Erythroblast (primary cell): ENCODE data around the gene TELO2.

ENCODE experiments used
- DNase-seq, 2 experiments: peaks; one replicate each; lab custom pipeline; 2025; lab: John Stamatoyannopoulos, UW
- GATA1 ChIP-seq: IDR thresholded peaks from 2 replicates; pipeline ENCODE4 v1.6.1; 2011; ENCODE audit warnings: low read depth, mild to moderate bottlenecking, control low read depth, low read length, moderate library complexity
- POLR2A ChIP-seq: IDR thresholded peaks from 2 replicates; pipeline ENCODE4 v1.6.1; 2011; ENCODE audit warnings: mild to moderate bottlenecking, low read length

Gene TELO2

GRCh38 chr16:1519831-1520230 lies 26.7 kb downstream of the TELO2 start:
- DNase-seq: no peak
- TF ChIP-seq POLR2A: no peak
- no peak for TF ChIP-seq GATA1

GRCh38 chr16:1520461-1520860 lies 27.3 kb downstream of the TELO2 start:
- TF ChIP-seq POLR2A: no peak
- no peak for TF ChIP-seq GATA1
- no peak for DNase-seq

GRCh38 chr16:1523581-1524245 lies 30.6 kb downstream of the TELO2 start:
- DNase-seq: no peak
- TF ChIP-seq POLR2A: no peak
- no peak for TF ChIP-seq GATA1

- no peak for DNase-seq
- TF ChIP-seq GATA1 (no peak), POLR2A (no peak)
Observed at GRCh38 chr16:1524366-1524765, 31.2 kb downstream of the TELO2 start.

- TF ChIP-seq GATA1 (no peak), POLR2A (no peak)
- DNase-seq: no peak
Observed at GRCh38 chr16:1525871-1526607, 32.9 kb downstream of the TELO2 start.

GRCh38 chr16:1526608-1527555 lies 33.7 kb downstream of the TELO2 start:
- DNase-seq: no peak
- TF ChIP-seq GATA1 (no peak), POLR2A (no peak)

GRCh38 chr16:1527836-1528811 lies 35.0 kb downstream of the TELO2 start:
- DNase-seq: peak; percentile 53 to 74
- TF ChIP-seq GATA1 (no peak), POLR2A (no peak)

- no peak for TF ChIP-seq GATA1
- no peak for DNase-seq
Observed at GRCh38 chr16:1528921-1529537, 35.9 kb downstream of the TELO2 start.

- TF ChIP-seq POLR2A (no peak), GATA1 (no peak)
- no peak for DNase-seq
Observed at GRCh38 chr16:1530349-1530882, 37.3 kb downstream of the TELO2 start.

- no peak for DNase-seq
- TF ChIP-seq GATA1 (no peak), POLR2A (no peak)
Observed at GRCh38 chr16:1530883-1531637, 37.9 kb downstream of the TELO2 start.

- TF ChIP-seq POLR2A: no peak
- no peak for TF ChIP-seq GATA1
- DNase-seq: no peak
Observed at GRCh38 chr16:1531638-1531910, 38.4 kb downstream of the TELO2 start.
